Cardiac muscle cell (in vitro differentiated cells and primary cell): Measurements from ENCODE around the gene LPIN2. TPM values are rescaled to one million over a fixed set of nuclear protein-coding genes. Genes with fewer than 3 reads are reported as not detected.
"Not testable (repeated sequence)": the region's sequence is repeated elsewhere in the genome, so short reads cannot be mapped to it uniquely, and the experiment has no call there.

ENCODE experiments used
- DNase-seq, 2 donors: peaks; one replicate each; pipeline versions ENCODE4 v3.0.0 to v3.0.0-alpha.2; 2010 to 2017; ENCODE audit warnings: low read depth in 1 of 2, low spot score in 1 of 2
- H3K27ac ChIP-seq: fragments of 200-600 bp; sonication (generic); 2 replicates; pipeline ENCODE4 v1.5.1; 2016
- H3K27me3 ChIP-seq: fragments of 200-600 bp; sonication (generic); 2 replicates; pipeline ENCODE4 v1.6.0; 2016; ENCODE audit warnings: control low read depth
- H3K36me3 ChIP-seq: fragments of 200-600 bp; sonication (generic); 2 replicates; pipeline ENCODE4 v1.5.1; 2016; ENCODE audit warnings: control low read depth
- H3K4me1 ChIP-seq: fragments of 200-600 bp; sonication (generic); 2 replicates; pipeline ENCODE4 v1.8.1; 2017; ENCODE audit warnings: low read depth, mild to moderate bottlenecking, mixed run types
- H3K4me3 ChIP-seq: fragments of 200-600 bp; sonication (generic); 2 replicates; pipeline ENCODE4 v1.5.1; 2016; ENCODE audit warnings: mild to moderate bottlenecking
- H3K9me3 ChIP-seq: fragments of 200-600 bp; sonication (generic); 2 replicates; pipeline ENCODE4 v1.5.1; 2017; ENCODE audit warnings: low read depth, mild to moderate bottlenecking, control low read depth
- CTCF ChIP-seq: IDR thresholded peaks from 2 replicates; pipeline ENCODE4 v1.5.1; 2012; ENCODE audit warnings: low read depth, mild to moderate bottlenecking, low read length
- polyA plus RNA-seq: library from polyadenylated mRNA; unstranded; fragments of >200 nt; fragmentation: Nextera tagmentation; extraction: Ambion mirVana; gene quantifications from 2 replicates; pipeline ENCODE4 v1.2.1, GENCODE V29; 2016
- total RNA-seq: library from RNA; depleted of rRNA; stranded (reverse); fragments of >200 nt; gene quantifications from 2 replicates; pipeline ENCODE4 v1.2.3, GENCODE V29; 2016

LPIN2 gene
- total and polyA plus RNA-seq, 2 experiments from 2014 or later = 18.1 to 50.8 TPM

DNA sequence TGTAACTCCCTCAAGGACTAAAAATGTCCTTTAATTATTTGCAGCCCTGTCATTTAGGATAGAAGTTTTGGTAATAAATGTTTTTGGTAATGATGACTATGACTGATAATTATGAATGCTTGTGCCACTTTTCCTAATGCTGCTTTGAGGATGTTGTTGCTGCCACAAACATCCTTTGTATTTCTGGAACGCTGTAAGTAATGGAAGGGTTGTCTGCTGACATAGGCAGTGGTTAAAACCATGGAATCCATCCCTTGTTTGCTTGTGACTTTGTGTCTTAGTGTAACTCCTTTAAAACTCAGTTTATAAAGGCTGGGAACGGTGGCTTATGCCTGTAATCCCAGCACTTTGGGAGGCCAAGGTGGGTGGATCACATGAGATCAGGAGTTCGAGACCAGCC, 19.8 kb upstream of the LPIN2 start:
- peaks cover 21% of the 10 kb centered on the region for H3K4me1 ChIP-seq
- DNase-seq = no peak
- no peaks in the 10 kb centered on the region for H3K27me3 ChIP-seq
- H3K27ac ChIP-seq = no peak overlapping the region
- H3K9me3 ChIP-seq = no peaks in the 10 kb centered on the region
- TF ChIP-seq CTCF = no peak
- H3K36me3 ChIP-seq = no peaks in the 10 kb centered on the region
- H3K4me3 ChIP-seq = no peak overlapping the region

DNA sequence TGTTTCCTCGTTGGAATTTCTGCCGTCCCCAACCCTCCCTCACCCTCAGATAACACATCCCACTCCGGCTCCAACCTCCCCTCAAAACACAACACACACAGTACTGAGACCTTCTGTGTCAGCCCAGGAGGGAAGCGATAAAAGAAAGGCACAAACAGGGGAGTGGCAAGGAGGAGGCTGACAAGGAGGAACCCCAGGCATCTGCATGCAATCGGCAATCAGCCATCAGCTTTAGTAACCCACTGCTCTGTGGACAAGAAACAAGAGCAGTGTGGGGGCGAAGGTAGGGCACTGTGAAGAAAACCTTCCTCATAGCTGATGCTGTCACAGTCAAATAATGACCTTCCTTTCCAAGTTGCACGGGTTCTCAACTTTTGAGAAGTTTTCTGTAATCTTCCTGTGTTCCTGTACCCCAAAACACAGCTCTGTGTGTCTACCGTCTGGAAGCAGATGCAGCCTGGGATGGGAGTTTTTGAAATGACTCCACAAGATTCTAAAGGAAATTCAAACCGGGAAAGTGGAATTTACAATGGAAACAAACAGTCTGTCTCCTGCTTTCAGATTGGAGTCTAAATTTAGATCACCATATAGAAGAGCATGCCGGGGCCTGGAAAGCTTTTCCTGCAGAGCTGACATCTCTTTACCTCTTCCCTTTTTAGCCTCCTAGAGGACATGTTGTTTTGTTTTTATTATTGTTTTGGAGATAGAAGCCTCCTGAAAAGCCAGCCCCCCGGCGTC, 16.4 kb upstream of the LPIN2 start:
- no peak for TF ChIP-seq CTCF
- H3K9me3 ChIP-seq = no peaks in the 10 kb centered on the region
- H3K4me1 ChIP-seq = peaks cover 41% of the 10 kb centered on the region
- H3K27me3 ChIP-seq = no peaks in the 10 kb centered on the region
- H3K27ac ChIP-seq = peak overlapping the region; percentile 97
- no peaks in the 10 kb centered on the region for H3K36me3 ChIP-seq
- DNase-seq = peak; percentile 43 to 69
- H3K4me3 ChIP-seq = no peak overlapping the region

GRCh38 chr18:3028115-3028514, 15.2 kb upstream of the LPIN2 start:
- not testable (repeated sequence) for H3K36me3 ChIP-seq, H3K9me3 ChIP-seq, DNase-seq, H3K4me3 ChIP-seq, H3K27me3 ChIP-seq
- Histone ChIP-seq H3K4me1 (peaks cover 41% of the 10 kb centered on the region), H3K27ac (peak overlapping the region; percentile 97)

DNA sequence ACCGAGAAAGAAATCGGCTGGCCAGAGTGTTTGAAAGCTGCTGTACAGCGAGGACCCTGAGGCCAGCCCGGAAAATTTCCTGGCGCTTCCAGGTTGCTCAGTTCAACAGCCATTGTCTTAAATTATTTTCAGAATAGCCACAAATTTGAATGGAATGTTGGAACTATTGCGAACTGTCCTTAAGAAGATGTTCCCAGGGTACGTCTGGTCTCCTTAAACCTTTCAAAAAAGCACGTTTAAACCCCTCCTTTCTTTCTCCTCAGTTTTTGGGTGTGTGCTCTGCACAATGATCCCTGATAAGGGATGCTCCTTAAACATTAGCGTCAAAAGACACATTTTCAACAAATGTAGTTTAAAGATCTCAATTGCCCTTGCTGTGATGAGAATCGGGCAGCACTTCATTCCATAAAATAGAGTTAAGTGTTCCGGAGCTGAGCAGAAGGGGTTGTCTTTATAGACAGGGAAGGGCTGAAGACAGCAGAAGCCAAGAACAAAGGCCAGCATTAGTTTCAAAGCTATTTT, 14.5 kb upstream of the LPIN2 start:
- DNase-seq = no peak
- Histone ChIP-seq H3K4me3 (no peak overlapping the region), H3K9me3 (no peaks in the 10 kb centered on the region), H3K27me3 (no peaks in the 10 kb centered on the region), H3K36me3 (no peaks in the 10 kb centered on the region), H3K27ac (peak overlapping the region; percentile 97), H3K4me1 (peaks cover 41% of the 10 kb centered on the region)
- TF ChIP-seq CTCF = no peak

DNA sequence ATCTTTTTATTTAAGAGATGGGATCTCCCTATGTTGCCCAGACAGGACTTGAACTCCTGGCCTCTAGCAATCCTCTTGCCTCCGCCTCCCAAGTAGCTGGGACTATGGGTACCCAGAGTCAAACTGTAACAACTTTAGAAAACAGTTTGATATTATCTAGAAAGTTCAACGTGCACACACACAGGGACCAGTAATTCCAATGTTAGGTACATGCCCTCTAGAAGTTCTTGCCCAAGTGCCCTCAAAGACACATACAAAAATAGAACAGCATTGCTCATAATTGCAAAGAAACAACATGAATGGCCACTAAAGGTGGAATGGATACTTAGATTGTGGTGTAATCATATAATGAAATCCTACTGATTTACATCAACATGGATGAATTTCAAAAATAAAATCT, 12.6 kb upstream of the LPIN2 start:
- peak overlapping the region; percentile 97 for H3K27ac ChIP-seq
- DNase-seq = no peak
- H3K4me1 ChIP-seq = peaks cover 41% of the 10 kb centered on the region
- H3K36me3 ChIP-seq = no peaks in the 10 kb centered on the region
- H3K27me3 ChIP-seq = no peaks in the 10 kb centered on the region
- TF ChIP-seq CTCF = no peak
- no peak overlapping the region for H3K4me3 ChIP-seq
- H3K9me3 ChIP-seq = no peaks in the 10 kb centered on the region

GRCh38 chr18:3023603-3024002, 10.7 kb upstream of the LPIN2 start:
- H3K27ac ChIP-seq, H3K27me3 ChIP-seq, H3K4me3 ChIP-seq, H3K9me3 ChIP-seq, DNase-seq, H3K36me3 ChIP-seq: not testable (repeated sequence)
- H3K4me1 ChIP-seq = peaks cover 27% of the 10 kb centered on the region
